Measurements from ENCODE around the gene XIST.
"Not testable (repeated sequence)": the region's sequence is repeated elsewhere in the genome, so short reads cannot be mapped to it uniquely, and the experiment has no call there.

The XIST gene

GRCh38 chrX:73838123-73838522 is 14.4 kb downstream of the XIST start:
- DNase-seq = no peak

- no peak for DNase-seq
Measured at GRCh38 chrX:73836956-73837477, 15.5 kb downstream of the XIST start.

- no peak for DNase-seq
Measured at GRCh38 chrX:73834219-73834618, 18.3 kb downstream of the XIST start.

GRCh38 chrX:73832319-73832718 is 20.2 kb downstream of the XIST start:
- DNase-seq = no peak

GRCh38 chrX:73831500-73831899 is 21.0 kb downstream of the XIST start:
- DNase-seq = no peak

- DNase-seq = no peak
Measured at GRCh38 chrX:73830489-73831414, 21.8 kb downstream of the XIST start.

GRCh38 chrX:73829890-73830466 is 22.5 kb downstream of the XIST start:
- no peak for DNase-seq

- no peak for DNase-seq
Measured at GRCh38 chrX:73828080-73828720, 24.3 kb downstream of the XIST start.

- no peak for DNase-seq
Measured at GRCh38 chrX:73827406-73827805, 25.1 kb downstream of the XIST start.

GRCh38 chrX:73826996-73827395 is 25.5 kb downstream of the XIST start:
- DNase-seq = no peak

- DNase-seq = no peak
Measured at GRCh38 chrX:73825569-73825968, 26.9 kb downstream of the XIST start.

GRCh38 chrX:73823473-73824004 is 29.0 kb downstream of the XIST start:
- no peak for DNase-seq

- DNase-seq = no peak
Measured at GRCh38 chrX:73822775-73823174, 29.7 kb downstream of the XIST start.

GRCh38 chrX:73821921-73822559 is 30.5 kb downstream of the XIST start:
- DNase-seq = no peak

GRCh38 chrX:73819864-73820558 is 32.5 kb downstream of the XIST start:
- DNase-seq = not testable (repeated sequence)

GRCh38 chrX:73818200-73819116 is 34.1 kb downstream of the XIST start:
- DNase-seq = no peak

- DNase-seq = no peak
Measured at GRCh38 chrX:73817393-73818199, 34.9 kb downstream of the XIST start.

- DNase-seq = no peak
Measured at GRCh38 chrX:73812256-73812655, 40.3 kb downstream of the XIST start.

- DNase-seq = not testable (repeated sequence)
Measured at GRCh38 chrX:73804109-73804508, 48.4 kb downstream of the XIST start.

- no peak for DNase-seq
Measured at GRCh38 chrX:73799888-73800287, 52.6 kb downstream of the XIST start.
